ENCODE results near the gene LVRN.

The LVRN gene

GRCh38 chr5:115939059-115939458, 23.2 kb upstream of the LVRN start:
- H3K4me1 ChIP-seq (ENCODE audit: control insufficient read depth in 2 of 2, insufficient read depth in 2 of 2, low read length in 2 of 2): no peaks in the 10 kb centered on the region
- H3K9me3 ChIP-seq (ENCODE audit: control insufficient read depth in 2 of 2, low read length in 2 of 2): no peaks in the 10 kb centered on the region
- no peak overlapping the region for H3K4me3 ChIP-seq (ENCODE audit: low read length in 2 of 2)
- H3K9ac ChIP-seq (ENCODE audit: low read depth in 1 of 2, low read length in 2 of 2): no peak overlapping the region
- no peak overlapping the region for H3K27ac ChIP-seq (ENCODE audit: low read depth in 2 of 2, low read length in 2 of 2)
- no peaks in the 10 kb centered on the region for H3K27me3 ChIP-seq (ENCODE audit: control insufficient read depth in 2 of 2, insufficient read depth in 2 of 2, low read length in 2 of 2)
- H3K36me3 ChIP-seq (ENCODE audit: control insufficient read depth in 2 of 2, insufficient read depth in 2 of 2, low read length in 2 of 2): no peaks in the 10 kb centered on the region

- H3K4me1 ChIP-seq (ENCODE audit: control insufficient read depth in 2 of 2, insufficient read depth in 2 of 2, low read length in 2 of 2): no peaks in the 10 kb centered on the region
- no peak overlapping the region for H3K27ac ChIP-seq (ENCODE audit: low read depth in 2 of 2, low read length in 2 of 2)
- H3K9ac ChIP-seq (ENCODE audit: low read depth in 1 of 2, low read length in 2 of 2): no peak overlapping the region
- H3K36me3 ChIP-seq (ENCODE audit: control insufficient read depth in 2 of 2, insufficient read depth in 2 of 2, low read length in 2 of 2): no peaks in the 10 kb centered on the region
- no peak overlapping the region for H3K4me3 ChIP-seq (ENCODE audit: low read length in 2 of 2)
- H3K9me3 ChIP-seq (ENCODE audit: control insufficient read depth in 2 of 2, low read length in 2 of 2): no peaks in the 10 kb centered on the region
- H3K27me3 ChIP-seq (ENCODE audit: control insufficient read depth in 2 of 2, insufficient read depth in 2 of 2, low read length in 2 of 2): no peaks in the 10 kb centered on the region
Measured at GRCh38 chr5:115940080-115940810, 22.0 kb upstream of the LVRN start.

GRCh38 chr5:115941051-115941675, 21.1 kb upstream of the LVRN start:
- Histone ChIP-seq H3K27ac (ENCODE audit: low read depth in 2 of 2, low read length in 2 of 2) (no peak overlapping the region), H3K4me3 (ENCODE audit: low read length in 2 of 2) (no peak overlapping the region), H3K4me1 (ENCODE audit: control insufficient read depth in 2 of 2, insufficient read depth in 2 of 2, low read length in 2 of 2) (no peaks in the 10 kb centered on the region)

GRCh38 chr5:115944501-115944900, 17.8 kb upstream of the LVRN start:
- Histone ChIP-seq H3K27me3 (ENCODE audit: control insufficient read depth in 2 of 2, insufficient read depth in 2 of 2, low read length in 2 of 2) (no peaks in the 10 kb centered on the region), H3K4me3 (ENCODE audit: low read length in 2 of 2) (no peak overlapping the region), H3K27ac (ENCODE audit: low read depth in 2 of 2, low read length in 2 of 2) (no peak overlapping the region), H3K4me1 (ENCODE audit: control insufficient read depth in 2 of 2, insufficient read depth in 2 of 2, low read length in 2 of 2) (no peaks in the 10 kb centered on the region), H3K9me3 (ENCODE audit: control insufficient read depth in 2 of 2, low read length in 2 of 2) (no peaks in the 10 kb centered on the region), H3K9ac (ENCODE audit: low read depth in 1 of 2, low read length in 2 of 2) (no peak overlapping the region), H3K36me3 (ENCODE audit: control insufficient read depth in 2 of 2, insufficient read depth in 2 of 2, low read length in 2 of 2) (no peaks in the 10 kb centered on the region)

More at GRCh38 chr5:115941051-115941675, 21.1 kb upstream of the LVRN start:
- H3K9me3 ChIP-seq (ENCODE audit: control insufficient read depth in 2 of 2, low read length in 2 of 2): no peaks in the 10 kb centered on the region
- H3K27me3 ChIP-seq (ENCODE audit: control insufficient read depth in 2 of 2, insufficient read depth in 2 of 2, low read length in 2 of 2): no peaks in the 10 kb centered on the region
- no peak overlapping the region for H3K9ac ChIP-seq (ENCODE audit: low read depth in 1 of 2, low read length in 2 of 2)
- H3K36me3 ChIP-seq (ENCODE audit: control insufficient read depth in 2 of 2, insufficient read depth in 2 of 2, low read length in 2 of 2): no peaks in the 10 kb centered on the region

GRCh38 chr5:115946655-115947054, 15.6 kb upstream of the LVRN start:
- Histone ChIP-seq H3K4me1 (ENCODE audit: control insufficient read depth in 2 of 2, insufficient read depth in 2 of 2, low read length in 2 of 2) (no peaks in the 10 kb centered on the region), H3K9me3 (ENCODE audit: control insufficient read depth in 2 of 2, low read length in 2 of 2) (no peaks in the 10 kb centered on the region), H3K27me3 (ENCODE audit: control insufficient read depth in 2 of 2, insufficient read depth in 2 of 2, low read length in 2 of 2) (no peaks in the 10 kb centered on the region), H3K36me3 (ENCODE audit: control insufficient read depth in 2 of 2, insufficient read depth in 2 of 2, low read length in 2 of 2) (no peaks in the 10 kb centered on the region), H3K27ac (ENCODE audit: low read depth in 2 of 2, low read length in 2 of 2) (no peak overlapping the region), H3K9ac (ENCODE audit: low read depth in 1 of 2, low read length in 2 of 2) (no peak overlapping the region), H3K4me3 (ENCODE audit: low read length in 2 of 2) (no peak overlapping the region)

GRCh38 chr5:115947260-115947659, 15.0 kb upstream of the LVRN start:
- Histone ChIP-seq H3K27me3 (ENCODE audit: control insufficient read depth in 2 of 2, insufficient read depth in 2 of 2, low read length in 2 of 2) (no peaks in the 10 kb centered on the region), H3K27ac (ENCODE audit: low read depth in 2 of 2, low read length in 2 of 2) (no peak overlapping the region), H3K36me3 (ENCODE audit: control insufficient read depth in 2 of 2, insufficient read depth in 2 of 2, low read length in 2 of 2) (no peaks in the 10 kb centered on the region), H3K4me1 (ENCODE audit: control insufficient read depth in 2 of 2, insufficient read depth in 2 of 2, low read length in 2 of 2) (no peaks in the 10 kb centered on the region), H3K4me3 (ENCODE audit: low read length in 2 of 2) (no peak overlapping the region), H3K9ac (ENCODE audit: low read depth in 1 of 2, low read length in 2 of 2) (no peak overlapping the region), H3K9me3 (ENCODE audit: control insufficient read depth in 2 of 2, low read length in 2 of 2) (no peaks in the 10 kb centered on the region)

GRCh38 chr5:115948091-115948534, 14.2 kb upstream of the LVRN start:
- Histone ChIP-seq H3K27me3 (ENCODE audit: control insufficient read depth in 2 of 2, insufficient read depth in 2 of 2, low read length in 2 of 2) (no peaks in the 10 kb centered on the region), H3K4me1 (ENCODE audit: control insufficient read depth in 2 of 2, insufficient read depth in 2 of 2, low read length in 2 of 2) (no peaks in the 10 kb centered on the region), H3K9ac (ENCODE audit: low read depth in 1 of 2, low read length in 2 of 2) (no peak overlapping the region), H3K9me3 (ENCODE audit: control insufficient read depth in 2 of 2, low read length in 2 of 2) (no peaks in the 10 kb centered on the region), H3K36me3 (ENCODE audit: control insufficient read depth in 2 of 2, insufficient read depth in 2 of 2, low read length in 2 of 2) (no peaks in the 10 kb centered on the region), H3K27ac (ENCODE audit: low read depth in 2 of 2, low read length in 2 of 2) (no peak overlapping the region), H3K4me3 (ENCODE audit: low read length in 2 of 2) (no peak overlapping the region)

- Histone ChIP-seq H3K4me1 (ENCODE audit: control insufficient read depth in 2 of 2, insufficient read depth in 2 of 2, low read length in 2 of 2) (no peaks in the 10 kb centered on the region), H3K27ac (ENCODE audit: low read depth in 2 of 2, low read length in 2 of 2) (no peak overlapping the region), H3K27me3 (ENCODE audit: control insufficient read depth in 2 of 2, insufficient read depth in 2 of 2, low read length in 2 of 2) (peaks cover 0 to 4% of the 10 kb centered on the region in 2 donors), H3K36me3 (ENCODE audit: control insufficient read depth in 2 of 2, insufficient read depth in 2 of 2, low read length in 2 of 2) (no peaks in the 10 kb centered on the region), H3K4me3 (ENCODE audit: low read length in 2 of 2) (no peak overlapping the region), H3K9me3 (ENCODE audit: control insufficient read depth in 2 of 2, low read length in 2 of 2) (no peaks in the 10 kb centered on the region), H3K9ac (ENCODE audit: low read depth in 1 of 2, low read length in 2 of 2) (no peak overlapping the region)
Measured at GRCh38 chr5:115949096-115949495, 13.2 kb upstream of the LVRN start.

- Histone ChIP-seq H3K9ac (ENCODE audit: low read depth in 1 of 2, low read length in 2 of 2) (no peak overlapping the region), H3K4me3 (ENCODE audit: low read length in 2 of 2) (no peak overlapping the region), H3K27ac (ENCODE audit: low read depth in 2 of 2, low read length in 2 of 2) (no peak overlapping the region), H3K4me1 (ENCODE audit: control insufficient read depth in 2 of 2, insufficient read depth in 2 of 2, low read length in 2 of 2) (no peaks in the 10 kb centered on the region), H3K9me3 (ENCODE audit: control insufficient read depth in 2 of 2, low read length in 2 of 2) (no peaks in the 10 kb centered on the region), H3K36me3 (ENCODE audit: control insufficient read depth in 2 of 2, insufficient read depth in 2 of 2, low read length in 2 of 2) (no peaks in the 10 kb centered on the region), H3K27me3 (ENCODE audit: control insufficient read depth in 2 of 2, insufficient read depth in 2 of 2, low read length in 2 of 2) (peaks cover 0 to 8% of the 10 kb centered on the region in 2 donors)
Measured at GRCh38 chr5:115952588-115952987, 9.7 kb upstream of the LVRN start.

GRCh38 chr5:115954144-115954543, 8.1 kb upstream of the LVRN start:
- Histone ChIP-seq H3K4me1 (ENCODE audit: control insufficient read depth in 2 of 2, insufficient read depth in 2 of 2, low read length in 2 of 2) (no peaks in the 10 kb centered on the region), H3K27ac (ENCODE audit: low read depth in 2 of 2, low read length in 2 of 2) (no peak overlapping the region), H3K9me3 (ENCODE audit: control insufficient read depth in 2 of 2, low read length in 2 of 2) (no peaks in the 10 kb centered on the region), H3K9ac (ENCODE audit: low read depth in 1 of 2, low read length in 2 of 2) (no peak overlapping the region), H3K36me3 (ENCODE audit: control insufficient read depth in 2 of 2, insufficient read depth in 2 of 2, low read length in 2 of 2) (no peaks in the 10 kb centered on the region), H3K27me3 (ENCODE audit: control insufficient read depth in 2 of 2, insufficient read depth in 2 of 2, low read length in 2 of 2) (peaks cover 4 to 11% of the 10 kb centered on the region in 2 donors), H3K4me3 (ENCODE audit: low read length in 2 of 2) (no peak overlapping the region)
